Endothelial cell of umbilical vein (primary cell): ENCODE results near the gene RNFT2. TPM values are rescaled to one million over a fixed set of nuclear protein-coding genes. Genes with fewer than 3 reads are reported as not detected.

ENCODE experiments used
- BruUV-seq: library from RNA; stranded (reverse); fragments of 400-500 nt; replicated peaks from 2 replicates; lab custom pipeline; 2021; lab: Mats Ljungman, UMichigan
- CTCF ChIA-PET: fragments of 300-600, 350-600 bp; sonication (Branson Sonifier 250); formaldehyde crosslinking; loops from one replicate; lab custom pipeline; 2021; ENCODE audit warnings: antibody characterized with exemption, inconsistent platforms; lab: Charles Lee
- POLR2A ChIA-PET: fragments of 300-600, 350-600 bp; sonication (Branson Sonifier 250); formaldehyde crosslinking; loops from one replicate; lab custom pipeline; 2021; ENCODE audit warnings: antibody characterized with exemption, inconsistent platforms; lab: Charles Lee
- DNase-seq: peaks from one replicate; pipeline ENCODE4 v3.0.0-alpha.2; 2011; ENCODE audit warnings: low read depth, low spot score
- FAIRE-seq: peaks from 2 replicates; lab custom pipeline; 2011; peaks lifted over from hg19 to GRCh38; lab: Jason Lieb, UNC
- H2AFZ ChIP-seq: 2 replicates; pipeline ENCODE4 v1.6.0; 2012; ENCODE audit warnings: low read depth, low read length, control low read depth, inconsistent platforms
- H3K27ac ChIP-seq: 2 replicates; pipeline ENCODE4 v1.5.1; 2011; ENCODE audit warnings: low read depth, mild to moderate bottlenecking, control low read depth, low read length, moderate library complexity; ENCODE audit not compliant: insufficient read depth
- H3K27me3 ChIP-seq, 2 experiments: 2 replicates each; pipeline versions ENCODE4 v1.6.0 to v1.6.1; 2011; ENCODE audit warnings: low read length in 2 of 2, mixed read lengths in 1 of 2; ENCODE audit not compliant: control insufficient read depth in 2 of 2, insufficient read depth in 2 of 2
- H3K36me3 ChIP-seq, 2 experiments: 2 replicates in 1 of 2; 3 replicates in 1 of 2; pipeline ENCODE4 v1.5.1; 2011; ENCODE audit warnings: low read length in 2 of 2, mild to moderate bottlenecking in 1 of 2, moderate library complexity in 1 of 2; ENCODE audit not compliant: control insufficient read depth in 2 of 2, insufficient read depth in 2 of 2; ENCODE audit errors: extremely low read depth in 1 of 2
- H3K4me1 ChIP-seq: 3 replicates; pipeline ENCODE4 v1.5.1; 2011; ENCODE audit warnings: mild to moderate bottlenecking, low read length; ENCODE audit not compliant: control insufficient read depth, insufficient read depth; ENCODE audit errors: extremely low read depth
- H3K4me2 ChIP-seq: 2 replicates; pipeline ENCODE4 v1.6.1; 2011; ENCODE audit warnings: low read length, control low read depth, mixed read lengths; ENCODE audit not compliant: insufficient read depth
- H3K4me3 ChIP-seq, 3 experiments: fragments of 200-600 bp in 1 of 3; sonication (generic), shearing (Covaris generic) in 1 of 3; replicated peaks in 1 of 3; 2 replicates each; pipeline ENCODE4 v1.5.1; 2011 to 2016; ENCODE audit warnings: control low read depth in 3 of 3, low read length in 3 of 3, mild to moderate bottlenecking in 2 of 3, inconsistent platforms in 1 of 3, low read depth in 1 of 3, moderate library complexity in 1 of 3; ENCODE audit not compliant: insufficient read depth in 1 of 3
- H3K79me2 ChIP-seq: 2 replicates; pipeline ENCODE4 v1.6.0; 2012; ENCODE audit warnings: low read length, inconsistent platforms; ENCODE audit not compliant: control insufficient read depth, insufficient read depth
- H3K9ac ChIP-seq: replicated peaks from 2 replicates; pipeline ENCODE3; 2011; ENCODE audit warnings: low read length, control low read depth; ENCODE audit not compliant: insufficient read depth; ENCODE audit errors: extremely low read depth
- H3K9me1 ChIP-seq: replicated peaks from 3 replicates; pipeline ENCODE4 v1.6.0; 2011; ENCODE audit warnings: mild to moderate bottlenecking, low read length; ENCODE audit not compliant: control insufficient read depth, insufficient read depth; ENCODE audit errors: extremely low read depth
- H3K9me3 ChIP-seq: replicated peaks from 2 replicates; pipeline ENCODE4 v1.5.1; 2012; ENCODE audit warnings: low read length, inconsistent platforms; ENCODE audit not compliant: control insufficient read depth, insufficient read depth
- H4K20me1 ChIP-seq: replicated peaks from 2 replicates; pipeline ENCODE3; 2011; ENCODE audit warnings: mild to moderate bottlenecking, low read length; ENCODE audit not compliant: control insufficient read depth, insufficient read depth; ENCODE audit errors: extremely low read depth
- EZH2 ChIP-seq: IDR thresholded peaks from 2 replicates; pipeline ENCODE4 v1.6.1; 2012; ENCODE audit warnings: borderline replicate concordance, low read depth, mild to moderate bottlenecking, moderate library complexity, low read length, inconsistent platforms; ENCODE audit not compliant: severe bottlenecking
- FOS ChIP-seq: IDR thresholded peaks from 2 replicates; pipeline ENCODE4 v1.6.1; 2011; ENCODE audit warnings: mild to moderate bottlenecking, low read length, moderate library complexity, borderline replicate concordance; ENCODE audit not compliant: insufficient read depth
- GATA2 ChIP-seq: IDR thresholded peaks from 2 replicates; pipeline ENCODE4 v1.7.0; 2011; ENCODE audit warnings: low read depth, mild to moderate bottlenecking, moderate library complexity, mixed read lengths, low read length; ENCODE audit not compliant: insufficient read length, insufficient read depth
- JUN ChIP-seq: IDR thresholded peaks from 2 replicates; pipeline ENCODE4 v1.6.1; 2011; ENCODE audit warnings: borderline replicate concordance, low read depth; ENCODE audit not compliant: insufficient read length, insufficient read depth
- MYC ChIP-seq: IDR thresholded peaks from one replicate; pipeline ENCODE4 v1.6.1; 2011; ENCODE audit warnings: mild to moderate bottlenecking, low read depth, low read length
- POLR2A ChIP-seq: IDR thresholded peaks from 2 replicates; pipeline ENCODE4 v1.6.1; 2012; ENCODE audit warnings: low read depth, mild to moderate bottlenecking, control low read depth, low read length
- POLR2AphosphoS5 ChIP-seq: IDR thresholded peaks from 2 replicates; pipeline ENCODE4 v1.6.1; 2012; ENCODE audit warnings: low read depth, mild to moderate bottlenecking, control low read depth, low read length, moderate library complexity; ENCODE audit not compliant: insufficient read depth
- dilution Hi-C: fragments of 300-500 bp; cut with MboI; formaldehyde crosslinking; loops from one replicate; pipeline ENCODE4 v1.15.0; 2019; ENCODE audit warnings: low sequenced_read_pairs; ENCODE audit not compliant: extremely low pct_ligation_motif_present
- intact Hi-C: fragments of 100-400 bp; cut with micrococcal nuclease; formaldehyde crosslinking; loops from one replicate; pipeline ENCODE4 v1.10.0; 2022
- polyA plus RNA-seq, 4 experiments: library from polyadenylated mRNA; depleted of rRNA in 3 of 4; stranded (reverse) in 3 of 4; unstranded in 1 of 4; fragments of >200 nt; gene quantifications; 2 replicates each; pipeline versions ENCODE4 v1.2.1 to v1.2.3, GENCODE V29; 2011 to 2012; ENCODE audit warnings: missing spikeins in 1 of 4
- total RNA-seq: library from RNA; stranded (reverse); gene quantifications from 2 replicates; pipeline ENCODE4 v1.2.3, GENCODE V29; 2021
- TF ChIP-seq, protein P1 (sequence below): IDR thresholded peaks from 2 replicates; pipeline ENCODE4 v1.6.1; 2011; ENCODE audit not compliant: insufficient read depth, insufficient read length
- TF ChIP-seq, protein P2 (sequence below), 2 donors: IDR thresholded peaks; 1 replicate in 1 of 2; 2 replicates in 1 of 2; pipeline ENCODE4 v1.5.1; 2011; ENCODE audit warnings: low read length in 2 of 2, mild to moderate bottlenecking in 2 of 2, moderate library complexity in 2 of 2, control low read depth in 1 of 2, inconsistent platforms in 1 of 2, low read depth in 1 of 2; ENCODE audit not compliant: insufficient read depth in 1 of 2; ENCODE audit errors: extremely low read depth in 1 of 2

RNFT2 gene
- total and polyA plus RNA-seq, 2 donors (not counting 3 experiments of a cell fraction or from before 2014, with no cell fraction given), result 1.4 to 6.6 TPM

DNA sequence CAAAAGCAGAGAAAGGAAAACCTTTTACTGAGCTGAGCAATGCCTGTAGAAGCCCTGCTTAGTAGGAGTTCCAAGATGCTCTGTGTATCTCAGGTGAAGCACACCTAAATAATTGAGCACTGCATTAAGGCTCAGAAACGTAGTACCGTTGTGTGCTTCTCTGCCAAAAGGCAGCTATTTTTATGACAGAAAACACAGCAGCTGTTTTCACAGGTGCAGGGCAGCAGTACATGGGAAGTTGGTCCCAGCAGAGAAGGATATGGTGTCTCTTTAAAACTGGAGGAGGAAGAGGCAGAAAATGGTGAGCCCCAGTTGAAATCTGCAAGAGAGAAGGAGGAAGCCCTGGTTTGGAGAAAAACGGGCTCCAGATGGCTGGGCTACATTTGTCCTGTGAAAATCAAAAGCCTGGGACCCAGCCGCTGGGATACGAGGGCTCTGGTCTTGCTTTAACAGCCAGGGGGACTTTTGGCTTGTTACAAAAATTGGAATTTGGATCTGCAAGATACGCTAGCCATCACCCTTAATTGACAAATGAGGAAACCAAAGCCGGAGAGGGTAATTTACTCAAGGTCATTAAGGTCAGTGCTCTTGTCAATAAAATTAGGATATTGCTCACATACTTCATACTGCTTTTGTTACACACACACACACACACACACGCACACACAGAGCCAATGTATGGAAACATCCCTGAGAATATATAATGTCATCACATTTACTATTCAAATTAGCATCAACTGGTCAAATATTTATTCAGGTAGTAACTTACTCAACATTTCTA is 27.6 kb upstream of the RNFT2 start:
- Histone ChIP-seq H3K4me2 (no peak overlapping the region), H3K9me3 (no peaks in the 10 kb centered on the region), H4K20me1 (no peaks in the 10 kb centered on the region), H3K4me3 (no peak overlapping the region), H3K36me3 (peaks cover 0 to 9% of the 10 kb centered on the region in 2 experiments), H3K27me3 (peaks cover 15% of the 10 kb centered on the region in 2 experiments), H3K79me2 (no peaks in the 10 kb centered on the region), H3K9me1 (no peaks in the 10 kb centered on the region), H3K9ac (no peak overlapping the region), H3K27ac (no peak overlapping the region), H3K4me1 (no peaks in the 10 kb centered on the region), H2AFZ (no peak overlapping the region)
- no TSS peak for BruUV-seq
- ChIA-PET POLR2A (no interaction called here), CTCF (interaction anchor here (0.9 to 2.4 kb wide), 7 partner anchors 9 to 727 kb away, joined by 3 to 25 read pairs (median 6); no protein-coding TSS in a partner anchor)
- dilution Hi-C loops, result no loop called here
- intact Hi-C loops, result no loop called here
- TF ChIP-seq FOS, result no peak
- no peak for TF ChIP-seq MYC
- TF ChIP-seq, protein P1, sequence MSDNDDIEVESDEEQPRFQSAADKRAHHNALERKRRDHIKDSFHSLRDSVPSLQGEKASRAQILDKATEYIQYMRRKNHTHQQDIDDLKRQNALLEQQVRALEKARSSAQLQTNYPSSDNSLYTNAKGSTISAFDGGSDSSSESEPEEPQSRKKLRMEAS, result no peak
- TF ChIP-seq, protein P2, sequence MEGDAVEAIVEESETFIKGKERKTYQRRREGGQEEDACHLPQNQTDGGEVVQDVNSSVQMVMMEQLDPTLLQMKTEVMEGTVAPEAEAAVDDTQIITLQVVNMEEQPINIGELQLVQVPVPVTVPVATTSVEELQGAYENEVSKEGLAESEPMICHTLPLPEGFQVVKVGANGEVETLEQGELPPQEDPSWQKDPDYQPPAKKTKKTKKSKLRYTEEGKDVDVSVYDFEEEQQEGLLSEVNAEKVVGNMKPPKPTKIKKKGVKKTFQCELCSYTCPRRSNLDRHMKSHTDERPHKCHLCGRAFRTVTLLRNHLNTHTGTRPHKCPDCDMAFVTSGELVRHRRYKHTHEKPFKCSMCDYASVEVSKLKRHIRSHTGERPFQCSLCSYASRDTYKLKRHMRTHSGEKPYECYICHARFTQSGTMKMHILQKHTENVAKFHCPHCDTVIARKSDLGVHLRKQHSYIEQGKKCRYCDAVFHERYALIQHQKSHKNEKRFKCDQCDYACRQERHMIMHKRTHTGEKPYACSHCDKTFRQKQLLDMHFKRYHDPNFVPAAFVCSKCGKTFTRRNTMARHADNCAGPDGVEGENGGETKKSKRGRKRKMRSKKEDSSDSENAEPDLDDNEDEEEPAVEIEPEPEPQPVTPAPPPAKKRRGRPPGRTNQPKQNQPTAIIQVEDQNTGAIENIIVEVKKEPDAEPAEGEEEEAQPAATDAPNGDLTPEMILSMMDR (IDR thresholded peaks at IDR 0.05; ENCODE audit: extremely low read depth in 1 of 2, insufficient read depth in 1 of 2, low read depth in 1 of 2, low read length in 2 of 2), result no peak
- TF ChIP-seq POLR2A, result no peak
- TF ChIP-seq POLR2AphosphoS5, result no peak
- no peak for TF ChIP-seq GATA2
- no peak for TF ChIP-seq JUN
- no peak for TF ChIP-seq EZH2
- DNase-seq, result no peak
- FAIRE-seq, result no peak
